Gastroesophageal sphincter (tissue), 4 donors: ENCODE results near the gene PSRC1. TPM values are rescaled to one million over a fixed set of nuclear protein-coding genes. Genes with fewer than 3 reads are reported as not detected.
"Not testable (repeated sequence)": the region's sequence is repeated elsewhere in the genome, so short reads cannot be mapped to it uniquely, and the experiment has no call there.

Experiments
- ATAC-seq: fragments of 150-250 bp; one replicate; pipeline ENCODE4 v1.9.1; 2016; ENCODE audit warnings: mild to moderate bottlenecking, moderate library complexity
- H3K27ac ChIP-seq, 4 donors: fragments of 200-600 bp; sonication (generic) in 3 of 4; 1 replicate in 3 of 4; 2 replicates in 1 of 4; pipeline ENCODE4 v1.5.1; 2016 to 2019
- H3K27me3 ChIP-seq: fragments of 200-600 bp; sonication (generic); one replicate; pipeline ENCODE4 v1.5.1; 2019
- H3K36me3 ChIP-seq, 2 donors: fragments of 200-600 bp; sonication (generic); one replicate each; pipeline ENCODE4 v1.5.1; 2019; ENCODE audit warnings: control low read depth in 1 of 2
- H3K4me1 ChIP-seq, 3 donors: fragments of 200-600 bp; sonication (generic); 1 replicate in 2 of 3; 2 replicates in 1 of 3; pipeline ENCODE4 v1.5.1; 2016 to 2019; ENCODE audit warnings: control low read depth in 2 of 3
- H3K4me3 ChIP-seq, 2 donors: fragments of 200-600 bp; sonication (generic); one replicate each; pipeline ENCODE4 v1.5.1; 2019; ENCODE audit warnings: mild to moderate bottlenecking in 1 of 2, moderate library complexity in 1 of 2
- H3K9me3 ChIP-seq, 3 donors: fragments of 200-600 bp; sonication (generic); one replicate each; pipeline ENCODE4 v1.5.1; 2017 to 2019; ENCODE audit warnings: control low read depth in 2 of 3
- CTCF ChIP-seq, 4 experiments: fragments of 200-600 bp in 2 of 4; fragments of 450-650 bp in 2 of 4; sonication (generic) in 1 of 4; IDR thresholded peaks; one replicate each; pipeline ENCODE4 v1.5.1; 2017 to 2019; ENCODE audit warnings: antibody characterized with exemption in 4 of 4, mild to moderate bottlenecking in 2 of 4, moderate library complexity in 2 of 4
- EP300 ChIP-seq: sonication (generic); formaldehyde crosslinking; IDR thresholded peaks from one replicate; pipeline ENCODE4 v1.6.1; 2017; ENCODE audit warnings: antibody characterized with exemption, mild to moderate bottlenecking
- POLR2A ChIP-seq, 2 donors: fragments of 450-650 bp; IDR thresholded peaks; one replicate each; pipeline ENCODE4 v1.6.1; 2017; ENCODE audit warnings: antibody characterized with exemption in 2 of 2, mild to moderate bottlenecking in 2 of 2, moderate library complexity in 1 of 2
- POLR2AphosphoS5 ChIP-seq: sonication (generic); formaldehyde crosslinking; IDR thresholded peaks from one replicate; pipeline ENCODE4 v1.6.1; 2017; ENCODE audit warnings: antibody characterized with exemption
- WGBS, 2 donors: methylation state at CpG; one replicate each; pipeline ENCODE4 v1.1.5; 2018; ENCODE audit warnings: low coverage in 1 of 2; 5-methylcytosine and 5-hydroxymethylcytosine counted together
- total RNA-seq, 4 donors: library from RNA; depleted of rRNA; stranded (reverse); fragments of >200 nt; gene quantifications; one replicate each; pipeline ENCODE4 v1.1.0, GENCODE V29; 2016

PSRC1 gene
- total RNA-seq, 4 donors from 2014 or later = 6.9 to 26.9 (median 10.3) TPM

GRCh38 chr1:109290998-109291397 lies 8.1 kb upstream of the PSRC1 start:
- Histone ChIP-seq H3K36me3 (no peaks in the 10 kb centered on the region), H3K9me3 (no peaks in the 10 kb centered on the region), H3K4me1 (no peaks in the 10 kb centered on the region), H3K27ac (no peak overlapping the region), H3K27me3 (no peaks in the 10 kb centered on the region), H3K4me3 (no peak overlapping the region)
- 47 to 64% methylated on average over 3 to 4 of the region's 6 CpGs for WGBS, 2 donors
- TF ChIP-seq POLR2A (IDR thresholded peaks at IDR 0.05) = no peak
- no peak for TF ChIP-seq POLR2AphosphoS5
- TF ChIP-seq CTCF (IDR thresholded peaks at IDR 0.05) = no peak
- TF ChIP-seq EP300 = no peak
- no peak for ATAC-seq

- WGBS, 2 donors = 92 to 100% methylated on average over 1 of the region's 1 CpG
- Histone ChIP-seq H3K4me3 (no peak overlapping the region), H3K36me3 (no peaks in the 10 kb centered on the region), H3K4me1 (peaks cover 0 to under 1% (median 0%) of the 10 kb centered on the region in 3 donors), H3K27ac (no peak overlapping the region), H3K9me3 (no peaks in the 10 kb centered on the region), H3K27me3 (no peaks in the 10 kb centered on the region)
- TF ChIP-seq EP300 (no peak), CTCF (IDR thresholded peaks at IDR 0.05) (no peak), POLR2AphosphoS5 (no peak), POLR2A (IDR thresholded peaks at IDR 0.05) (no peak)
- ATAC-seq = no peak
Observed at GRCh38 chr1:109290137-109290536, 7.2 kb upstream of the PSRC1 start.

GRCh38 chr1:109286762-109287161 lies 3.8 kb upstream of the PSRC1 start:
- H3K36me3 ChIP-seq, ATAC-seq, H3K4me3 ChIP-seq, H3K27ac ChIP-seq, H3K27me3 ChIP-seq, H3K9me3 ChIP-seq: not testable (repeated sequence)
- WGBS, 2 donors = 60 to 78% methylated on average over 2 to 5 of the region's 5 CpGs
- peaks cover 0 to 31% (median 18%) of the 10 kb centered on the region in 3 donors for H3K4me1 ChIP-seq

- H3K9me3 ChIP-seq = no peaks in the 10 kb centered on the region
- peak overlapping the region; percentile 36 to 65 for H3K4me3 ChIP-seq
- peaks cover 0 to 21% of the 10 kb centered on the region in 2 donors for H3K36me3 ChIP-seq
- H3K27me3 ChIP-seq = no peaks in the 10 kb centered on the region
- peak overlapping the region; percentile 76 to 92 (median 88) for H3K27ac ChIP-seq
- ATAC-seq = peak; percentile 0
- WGBS, 2 donors = 6 to 39% methylated on average over 8 to 17 of the region's 17 CpGs
- H3K4me1 ChIP-seq = peaks cover 0 to 51% (median 21%) of the 10 kb centered on the region in 3 donors
- TF ChIP-seq POLR2A (IDR thresholded peaks at IDR 0.05) (no peak), POLR2AphosphoS5 (no peak), EP300 (no peak), CTCF (IDR thresholded peaks at IDR 0.05) (no peak)
Observed at GRCh38 chr1:109283748-109284600, 1.0 kb upstream of the PSRC1 start.

GRCh38 chr1:109282497-109282951 lies 421 bp downstream of the PSRC1 start:
- TF ChIP-seq POLR2AphosphoS5 (no peak), CTCF (IDR thresholded peaks at IDR 0.05) (no peak), POLR2A (IDR thresholded peaks at IDR 0.05) (no peak), EP300 (no peak)
- H3K4me3 ChIP-seq = peak overlapping the region; percentile 36 to 65
- H3K9me3 ChIP-seq = no peaks in the 10 kb centered on the region
- H3K27me3 ChIP-seq = no peaks in the 10 kb centered on the region
- peak overlapping the region in 3 of 4 donors; percentile 87 to 92 (median 88) for H3K27ac ChIP-seq
- WGBS, 2 donors = 7 to 12% methylated on average over 3 to 7 of the region's 10 CpGs
- peaks cover 0 to 21% of the 10 kb centered on the region in 2 donors for H3K36me3 ChIP-seq
- ATAC-seq = no peak
- H3K4me1 ChIP-seq = peaks cover 0 to 63% (median 21%) of the 10 kb centered on the region in 3 donors
